Colonic mucosa (tissue), 4 donors: ENCODE data around the gene RIC3. TPM values are rescaled to one million over a fixed set of nuclear protein-coding genes. Genes with fewer than 3 reads are reported as not detected.

Source experiments
- DNase-seq: peaks from one replicate; pipeline ENCODE4 v3.0.0-alpha.2; 2020
- H3K27ac ChIP-seq: fragments of 200-600 bp; one replicate; pipeline ENCODE4 v1.8.0; 2021
- H3K27me3 ChIP-seq: fragments of 200-600 bp; one replicate; pipeline ENCODE4 v1.8.0; 2021
- H3K36me3 ChIP-seq: fragments of 200-600 bp; one replicate; pipeline ENCODE4 v1.8.0; 2021
- H3K4me1 ChIP-seq: fragments of 200-600 bp; one replicate; pipeline ENCODE4 v1.8.0; 2021; ENCODE audit warnings: mild to moderate bottlenecking
- H3K4me3 ChIP-seq: fragments of 200-600 bp; one replicate; pipeline ENCODE4 v1.8.0; 2021
- H3K9ac ChIP-seq, 2 donors: one replicate each; pipeline ENCODE4 v1.7.0; 2013; ENCODE audit warnings: control low read depth in 2 of 2, low read depth in 2 of 2, low read length in 2 of 2
- H3K9me3 ChIP-seq: fragments of 200-600 bp; one replicate; pipeline ENCODE4 v1.8.0; 2021
- intact Hi-C: fragments of 100-400 bp; cut with DNase I; formaldehyde crosslinking; loops from one replicate; pipeline ENCODE4 v1.14.1; 2022
- total RNA-seq, 2 donors: library from RNA; stranded (reverse); fragmentation: NEBNext Ultra II Directional in 1 of 2; extraction: Animal tissue kit (Norgen Biotek cat#: 25700) in 1 of 2; gene quantifications; one replicate each; pipeline ENCODE4 v1.2.1, GENCODE V29; 2021
- TF ChIP-seq, protein P1 (sequence below): fragments of 200-600 bp; IDR thresholded peaks from one replicate; pipeline ENCODE4 v1.8.0; 2022; ENCODE audit warnings: antibody characterized with exemption, mild to moderate bottlenecking
- donor health status: healthy.
- donor health status: DM: no; HTN: no; CAD: no.
- donor health status: DM: no; HTN: no; CAD: no.

Gene RIC3
- total RNA-seq, 2 donors from 2014 or later, result 0.79 to 2.0 TPM

DNA sequence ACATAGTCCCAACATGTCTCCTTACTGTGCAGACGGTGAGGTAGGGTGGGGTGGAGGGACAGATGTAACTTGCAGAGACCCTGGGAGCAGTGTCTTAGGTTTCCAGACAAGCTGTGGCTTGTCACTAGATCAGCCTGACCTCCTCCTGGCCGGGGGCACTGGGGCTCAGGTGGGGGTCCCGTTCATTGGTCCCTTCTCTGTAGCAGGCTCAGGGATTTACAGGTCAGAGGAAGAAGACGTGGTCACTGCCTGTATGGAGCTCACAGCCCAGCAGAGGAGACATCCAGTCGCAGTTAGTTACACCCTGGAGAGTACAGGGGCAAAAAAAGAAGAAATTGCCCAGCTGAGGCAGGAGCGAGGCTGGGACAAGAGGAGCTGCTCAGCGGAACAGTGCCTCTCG lies 109.8 kb downstream of the RIC3 start:
- H3K4me1 ChIP-seq, result no peaks in the 10 kb centered on the region
- H3K27ac ChIP-seq, result no peak overlapping the region
- no peak overlapping the region for H3K9ac ChIP-seq
- H3K36me3 ChIP-seq, result no peaks in the 10 kb centered on the region
- H3K4me3 ChIP-seq, result no peak overlapping the region
- intact Hi-C loops, result no loop called here
- H3K9me3 ChIP-seq, result no peaks in the 10 kb centered on the region
- DNase-seq, result no peak
- H3K27me3 ChIP-seq, result no peaks in the 10 kb centered on the region
- TF ChIP-seq, protein P1, sequence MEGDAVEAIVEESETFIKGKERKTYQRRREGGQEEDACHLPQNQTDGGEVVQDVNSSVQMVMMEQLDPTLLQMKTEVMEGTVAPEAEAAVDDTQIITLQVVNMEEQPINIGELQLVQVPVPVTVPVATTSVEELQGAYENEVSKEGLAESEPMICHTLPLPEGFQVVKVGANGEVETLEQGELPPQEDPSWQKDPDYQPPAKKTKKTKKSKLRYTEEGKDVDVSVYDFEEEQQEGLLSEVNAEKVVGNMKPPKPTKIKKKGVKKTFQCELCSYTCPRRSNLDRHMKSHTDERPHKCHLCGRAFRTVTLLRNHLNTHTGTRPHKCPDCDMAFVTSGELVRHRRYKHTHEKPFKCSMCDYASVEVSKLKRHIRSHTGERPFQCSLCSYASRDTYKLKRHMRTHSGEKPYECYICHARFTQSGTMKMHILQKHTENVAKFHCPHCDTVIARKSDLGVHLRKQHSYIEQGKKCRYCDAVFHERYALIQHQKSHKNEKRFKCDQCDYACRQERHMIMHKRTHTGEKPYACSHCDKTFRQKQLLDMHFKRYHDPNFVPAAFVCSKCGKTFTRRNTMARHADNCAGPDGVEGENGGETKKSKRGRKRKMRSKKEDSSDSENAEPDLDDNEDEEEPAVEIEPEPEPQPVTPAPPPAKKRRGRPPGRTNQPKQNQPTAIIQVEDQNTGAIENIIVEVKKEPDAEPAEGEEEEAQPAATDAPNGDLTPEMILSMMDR, result no peak

DNA sequence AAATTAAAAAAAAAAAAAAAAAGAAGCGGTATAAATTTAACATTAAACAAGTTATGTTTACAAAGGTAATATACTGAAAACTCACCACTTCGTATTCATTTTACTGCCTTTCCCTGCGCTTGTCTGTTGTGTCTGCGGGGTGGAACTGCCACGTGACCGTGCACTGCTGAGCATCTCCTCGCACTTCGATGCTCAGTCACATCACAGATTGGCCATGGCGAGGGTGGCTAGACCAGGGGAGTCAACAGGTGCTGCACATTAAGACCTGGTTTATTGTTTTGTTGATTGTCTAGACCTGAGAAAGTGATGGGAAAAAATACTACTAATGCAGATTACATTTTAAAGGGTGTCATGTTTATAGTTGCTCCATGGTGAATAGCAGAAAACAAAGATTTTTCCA lies 110.6 kb downstream of the RIC3 start:
- Histone ChIP-seq H3K36me3 (no peaks in the 10 kb centered on the region), H3K9me3 (no peaks in the 10 kb centered on the region), H3K4me1 (no peaks in the 10 kb centered on the region), H3K27ac (no peak overlapping the region), H3K9ac (no peak overlapping the region), H3K27me3 (no peaks in the 10 kb centered on the region), H3K4me3 (no peak overlapping the region)
- intact Hi-C loops, result no loop called here
- TF ChIP-seq, protein P1, result no peak
- no peak for DNase-seq

DNA sequence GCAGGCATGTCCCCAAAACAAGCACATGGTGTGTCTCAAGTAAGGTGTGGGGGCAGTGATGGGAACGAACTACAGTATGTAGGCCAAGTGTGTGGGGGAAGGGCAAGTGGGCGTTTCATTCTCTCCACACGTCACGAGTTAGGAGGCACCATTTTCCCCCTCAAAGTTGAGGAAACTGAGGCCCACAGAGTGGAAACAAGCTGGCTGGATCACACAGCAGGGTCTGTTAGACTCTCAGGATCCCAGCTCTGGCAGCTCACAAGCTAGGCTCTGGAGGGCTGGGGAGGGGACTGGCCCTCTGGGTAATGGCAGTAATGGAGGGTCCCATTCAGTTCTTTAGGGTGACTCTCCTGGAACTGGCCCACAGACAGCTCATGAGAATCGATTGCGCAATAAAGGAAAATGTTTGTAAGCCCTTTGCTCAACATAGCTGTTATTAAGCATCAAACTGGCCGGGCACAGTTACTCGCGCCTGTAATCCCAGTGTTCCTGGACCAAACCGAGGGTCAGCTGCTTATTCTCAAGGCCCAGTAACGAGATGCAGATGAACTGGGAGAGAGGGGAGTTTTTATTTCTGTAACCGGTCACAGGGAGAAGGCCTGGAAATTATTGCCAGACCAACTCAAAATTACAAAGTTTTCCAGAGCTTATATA lies 111.9 kb downstream of the RIC3 start:
- TF ChIP-seq, protein P1, result no peak
- H3K27ac ChIP-seq, result no peak overlapping the region
- no peaks in the 10 kb centered on the region for H3K9me3 ChIP-seq
- no peak overlapping the region for H3K4me3 ChIP-seq
- intact Hi-C loops, result no loop called here
- no peak overlapping the region for H3K9ac ChIP-seq
- no peak for DNase-seq
- H3K27me3 ChIP-seq, result no peaks in the 10 kb centered on the region
- H3K36me3 ChIP-seq, result no peaks in the 10 kb centered on the region
- H3K4me1 ChIP-seq, result no peaks in the 10 kb centered on the region

Other genes with a start within 250 kb of the RIC3 start
- gene OR10A6, start 237.8 kb downstream of the RIC3 start, total RNA-seq, result not detected
- not detected for gene OR10A3, start 227.3 kb downstream of the RIC3 start, total RNA-seq
- gene NLRP10, start 203.6 kb downstream of the RIC3 start, total RNA-seq, result not detected
- gene EIF3F, start 181.7 kb downstream of the RIC3 start, total RNA-seq, result 100 to 1,000 TPM; 229 to 242 TPM
- 1 to 10 TPM; 1.2 to 1.4 TPM for gene TUB, start 87.8 kb downstream of the RIC3 start, total RNA-seq
- not detected for gene LMO1, start 94.9 kb upstream of the RIC3 start, total RNA-seq